Endometrial microvascular endothelial cells (primary cell): ENCODE results near the gene PSTPIP1. TPM values are rescaled to one million over a fixed set of nuclear protein-coding genes. Genes with fewer than 3 reads are reported as not detected.

Experiments used
- in situ Hi-C: cut with HindIII; loops from 2 replicates; pipeline ENCODE4 v1.10.0; 2017; ENCODE audit warnings: low sequenced_read_pairs, low pct_unique_long_range_greater_than_20kb; ENCODE audit errors: inconsistent ontology term
- total RNA-seq: library from RNA; depleted of rRNA; stranded (reverse); fragments of >200 nt; gene quantifications from one replicate; pipeline ENCODE4 v1.2.3, GENCODE V29; 2015; ENCODE audit errors: inconsistent ontology term

PSTPIP1 gene
- total RNA-seq, 1 donor from 2014 or later, result not detected

- in situ Hi-C loops, result no loop called here
These were observed 1.2 kb downstream of the PSTPIP1 start for GRCh38 chr15:76996076-76996525.

GRCh38 chr15:76996526-76997401 is 1.8 kb downstream of the PSTPIP1 start:
- in situ Hi-C loops, result no loop called here

GRCh38 chr15:76998663-76999285 is 3.8 kb downstream of the PSTPIP1 start:
- in situ Hi-C loops, result no loop called here

- in situ Hi-C loops, result no loop called here
These were observed 5.1 kb downstream of the PSTPIP1 start for GRCh38 chr15:76999996-77000395.

GRCh38 chr15:77001351-77001750 is 6.4 kb downstream of the PSTPIP1 start:
- in situ Hi-C loops, result no loop called here

- in situ Hi-C loops, result no loop called here
These were observed 7.0 kb downstream of the PSTPIP1 start for GRCh38 chr15:77001966-77002365.

- in situ Hi-C loops, result no loop called here
These were observed 7.5 kb downstream of the PSTPIP1 start for GRCh38 chr15:77002436-77002835.

GRCh38 chr15:77002954-77003912 is 8.3 kb downstream of the PSTPIP1 start:
- in situ Hi-C loops, result no loop called here

- in situ Hi-C loops, result no loop called here
These were observed 9.3 kb downstream of the PSTPIP1 start for GRCh38 chr15:77004189-77004588.

GRCh38 chr15:77009176-77009575 is 14.2 kb downstream of the PSTPIP1 start:
- in situ Hi-C loops, result no loop called here

GRCh38 chr15:77009646-77010311 is 14.9 kb downstream of the PSTPIP1 start:
- in situ Hi-C loops, result no loop called here

- in situ Hi-C loops, result no loop called here
These were observed 15.4 kb downstream of the PSTPIP1 start for GRCh38 chr15:77010312-77010686.

- in situ Hi-C loops, result no loop called here
These were observed 15.9 kb downstream of the PSTPIP1 start for GRCh38 chr15:77010857-77011256.

- in situ Hi-C loops, result no loop called here
These were observed 17.3 kb downstream of the PSTPIP1 start for GRCh38 chr15:77012117-77012712.

GRCh38 chr15:77012868-77013267 is 17.9 kb downstream of the PSTPIP1 start:
- in situ Hi-C loops, result no loop called here

- in situ Hi-C loops, result no loop called here
These were observed 18.8 kb downstream of the PSTPIP1 start for GRCh38 chr15:77013776-77014131.

- in situ Hi-C loops, result no loop called here
These were observed 19.5 kb downstream of the PSTPIP1 start for GRCh38 chr15:77014132-77015081.
